ENCODE data around the gene PRRG2.

PRRG2 gene

DNA sequence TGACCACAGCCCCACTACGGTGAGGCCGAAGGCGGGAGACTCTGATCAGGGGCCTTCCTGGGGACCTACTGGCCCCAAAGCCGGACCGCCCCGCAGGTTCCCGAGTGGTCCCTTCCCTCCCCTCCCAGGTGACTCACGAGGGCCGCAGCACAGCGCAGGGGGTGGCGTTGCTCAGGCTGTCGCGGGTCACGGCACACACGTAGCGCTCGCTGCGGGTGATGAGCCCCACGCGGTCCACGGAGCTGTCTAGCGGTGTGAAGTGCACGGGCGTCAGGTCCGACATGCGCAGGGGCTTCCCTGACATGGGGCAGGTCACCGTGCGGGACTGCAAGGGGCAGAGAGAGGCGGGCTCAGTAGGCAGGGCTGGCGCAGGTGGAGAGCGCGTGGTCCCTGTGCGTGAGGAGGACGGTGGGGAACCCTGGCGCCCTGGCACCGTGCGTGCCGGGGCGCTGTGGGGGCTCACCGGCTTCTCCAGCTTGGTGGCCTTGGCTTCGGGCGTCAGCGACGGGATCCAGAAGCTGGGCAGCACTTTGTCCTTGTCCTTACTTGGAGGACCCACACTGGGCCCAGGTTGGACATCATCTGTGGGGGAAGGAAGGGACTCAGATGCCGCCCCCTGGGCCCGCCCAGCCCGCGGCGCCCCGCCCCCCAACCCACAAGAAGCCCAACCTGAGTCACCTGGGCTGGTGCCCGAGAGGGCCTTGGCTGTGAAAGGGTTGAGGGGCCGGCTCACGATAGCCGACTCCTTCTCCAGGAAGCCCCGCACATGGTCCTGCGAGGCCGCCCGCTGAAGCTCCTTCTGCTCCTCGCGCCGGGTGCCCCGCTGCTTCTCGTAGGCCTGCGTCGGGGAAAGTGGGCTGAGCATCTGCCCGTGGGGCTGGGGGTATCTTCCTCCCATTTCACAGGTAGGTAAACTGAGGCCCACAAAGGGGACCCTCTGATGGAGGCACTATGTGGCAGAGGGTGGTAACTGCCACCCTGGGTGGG, 24.4 kb upstream of the PRRG2 start:
- in situ Hi-C loops (cut with MboI; ENCODE audit: low sequenced_read_pairs), result no loop called here

DNA sequence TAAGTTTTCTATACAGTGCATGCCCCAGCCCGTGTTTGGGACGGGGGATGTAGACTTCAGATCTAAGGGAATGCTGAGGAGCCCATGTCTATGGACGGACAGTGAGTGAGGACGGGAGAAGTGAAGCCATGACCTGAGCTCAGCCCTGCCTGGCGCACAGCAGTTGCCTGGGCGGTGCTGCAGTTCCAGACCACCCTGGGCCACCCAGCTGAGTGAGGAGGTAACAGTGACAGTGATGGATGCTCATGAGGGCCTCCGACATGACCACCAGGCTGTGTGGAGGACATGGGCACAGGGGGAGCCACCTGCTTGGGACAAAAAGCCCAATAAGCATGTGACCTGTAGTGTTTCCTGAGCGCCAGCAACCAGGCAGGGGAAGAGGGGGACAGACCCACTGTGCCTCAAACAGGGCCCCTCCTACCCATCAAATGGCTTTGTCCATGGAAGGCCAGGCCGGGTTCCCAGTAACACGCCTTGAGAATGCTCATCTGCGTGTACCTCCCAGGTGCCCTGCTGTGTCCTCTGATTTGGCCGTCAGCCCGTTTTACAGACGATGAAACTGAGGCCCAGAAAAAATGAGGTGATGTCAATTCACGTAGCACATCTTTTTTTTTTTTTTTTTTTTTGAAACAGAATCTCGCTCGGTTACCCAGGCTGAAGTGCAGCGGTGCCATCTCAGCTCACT, 23.3 kb upstream of the PRRG2 start:
- in situ Hi-C loops (cut with MboI; ENCODE audit: low sequenced_read_pairs), result no loop called here

DNA sequence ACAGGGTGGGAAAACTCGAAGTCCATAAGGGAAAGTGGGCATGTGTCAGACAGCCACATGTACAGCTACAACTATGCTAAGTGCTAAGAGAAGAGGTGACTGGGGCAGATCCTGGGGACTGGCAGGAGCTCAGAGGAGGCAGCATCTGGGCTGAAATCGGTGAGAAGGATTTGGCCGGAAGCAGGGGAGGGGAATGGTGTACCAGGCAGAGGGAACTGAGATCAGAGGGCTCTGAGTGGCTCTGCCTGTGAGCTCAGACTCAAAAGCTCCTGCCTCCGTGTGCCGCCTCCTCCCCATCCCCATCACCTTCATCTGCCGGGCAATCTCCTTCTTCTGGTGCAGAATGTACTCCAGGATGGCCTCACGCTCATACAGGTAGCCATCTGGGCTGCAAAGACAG, 22.5 kb upstream of the PRRG2 start:
- in situ Hi-C loops (cut with MboI; ENCODE audit: low sequenced_read_pairs), result no loop called here

DNA sequence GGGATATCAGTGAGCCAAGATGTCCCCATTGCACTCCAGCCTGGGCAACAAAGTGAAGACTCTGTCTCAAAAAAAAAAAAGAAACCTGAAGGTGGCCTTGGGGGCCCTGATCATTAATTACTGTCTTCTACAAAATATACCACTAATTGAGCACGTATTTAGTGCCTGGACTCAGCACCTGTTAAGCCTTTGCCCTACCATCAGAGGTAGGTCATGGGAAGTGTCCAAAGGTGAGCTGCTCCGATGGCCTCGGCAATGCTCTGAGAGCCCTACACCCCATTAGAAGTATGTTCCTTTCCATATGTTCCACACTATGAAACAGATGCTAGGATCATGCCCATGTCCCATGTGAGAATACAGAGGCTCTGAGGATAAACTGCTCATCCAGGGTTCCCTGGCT, 21.7 kb upstream of the PRRG2 start:
- in situ Hi-C loops (cut with MboI; ENCODE audit: low sequenced_read_pairs), result no loop called here

DNA sequence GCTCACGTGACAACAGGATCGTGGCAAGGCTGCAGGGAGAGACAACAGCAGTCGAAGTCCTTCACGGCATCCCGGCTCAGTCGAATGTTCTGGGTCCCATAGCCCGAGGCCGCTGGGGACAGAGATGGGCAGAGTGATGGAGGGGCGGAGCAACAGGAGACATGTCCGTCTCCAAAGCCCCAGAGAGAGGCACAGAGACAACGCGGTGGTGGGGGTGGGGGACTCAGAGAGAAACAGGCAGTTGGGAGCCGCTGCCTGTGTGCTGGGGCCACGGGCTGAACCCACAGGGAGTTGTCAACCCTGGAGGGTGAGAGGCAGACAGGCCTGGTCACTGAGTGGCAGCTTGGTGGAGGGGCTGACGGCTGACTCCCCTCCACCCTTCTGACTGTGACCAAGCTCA, 21.2 kb upstream of the PRRG2 start:
- in situ Hi-C loops (cut with MboI; ENCODE audit: low sequenced_read_pairs), result no loop called here

DNA sequence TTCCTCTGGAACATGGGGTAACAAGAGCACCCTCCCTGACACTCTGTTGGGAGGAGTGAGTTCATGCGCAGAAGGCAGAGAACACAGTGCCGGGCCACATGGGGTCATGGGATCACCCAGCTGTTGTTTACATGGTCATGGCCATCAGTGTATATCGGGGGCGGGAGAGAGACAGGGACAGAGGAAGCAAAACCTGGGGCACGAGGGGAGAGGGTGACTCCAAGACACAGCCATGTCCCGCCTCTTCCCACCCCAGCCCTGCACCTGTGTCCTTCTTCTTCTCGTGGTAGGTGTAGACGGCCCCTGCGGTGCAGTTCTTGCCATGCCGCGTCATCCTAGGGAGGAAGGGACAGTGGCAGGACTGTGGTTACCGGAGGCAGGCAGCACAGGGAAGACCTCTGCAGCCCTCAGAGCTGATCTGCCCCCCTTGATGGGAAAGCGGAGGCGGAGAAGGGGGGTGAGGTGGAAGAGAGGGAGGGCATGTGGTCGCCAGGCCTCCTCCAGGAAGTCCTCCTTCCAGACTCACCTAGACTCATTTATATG, 20.7 kb upstream of the PRRG2 start:
- in situ Hi-C loops (cut with MboI; ENCODE audit: low sequenced_read_pairs), result no loop called here

DNA sequence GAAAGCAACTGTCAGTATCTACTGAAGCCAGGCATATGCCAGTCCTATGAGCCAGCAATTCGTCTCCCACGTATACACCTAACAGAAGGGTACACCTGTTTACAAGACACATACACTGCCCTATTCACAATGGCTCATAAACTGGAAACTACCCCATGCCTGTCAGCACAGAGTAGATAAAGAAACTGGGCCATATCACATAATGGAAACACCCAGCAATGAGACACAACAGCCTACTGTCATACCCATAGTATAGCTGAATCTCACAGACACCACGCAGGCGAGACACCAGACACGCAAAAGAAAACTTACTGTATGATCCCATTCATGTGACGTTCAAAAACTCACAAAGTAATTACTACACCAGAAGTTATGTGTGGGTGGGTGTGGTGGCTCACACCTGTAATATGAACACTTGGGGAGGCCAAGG, 16.5 kb upstream of the PRRG2 start:
- in situ Hi-C loops (cut with MboI; ENCODE audit: low sequenced_read_pairs), result no loop called here

DNA sequence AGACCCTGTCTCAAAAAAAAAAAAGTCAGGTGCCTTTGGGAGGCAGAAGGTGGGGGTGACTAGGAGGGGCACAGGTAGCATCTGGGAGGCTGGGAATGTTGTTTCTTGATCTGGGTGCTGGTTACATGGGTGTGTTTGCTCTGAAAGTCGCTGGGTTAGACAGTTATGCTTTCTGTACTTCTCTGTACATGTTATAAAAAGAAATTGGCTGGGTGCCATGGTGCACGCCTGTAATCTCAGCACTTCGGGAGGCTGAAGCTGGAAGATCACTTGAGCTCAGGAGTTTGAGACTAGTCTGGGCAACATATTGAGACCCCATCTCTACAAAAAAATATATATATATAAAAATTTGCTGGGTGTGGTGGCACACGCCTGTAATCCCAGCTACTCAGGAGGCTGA, 15.9 kb upstream of the PRRG2 start:
- in situ Hi-C loops (cut with MboI; ENCODE audit: low sequenced_read_pairs), result no loop called here

DNA sequence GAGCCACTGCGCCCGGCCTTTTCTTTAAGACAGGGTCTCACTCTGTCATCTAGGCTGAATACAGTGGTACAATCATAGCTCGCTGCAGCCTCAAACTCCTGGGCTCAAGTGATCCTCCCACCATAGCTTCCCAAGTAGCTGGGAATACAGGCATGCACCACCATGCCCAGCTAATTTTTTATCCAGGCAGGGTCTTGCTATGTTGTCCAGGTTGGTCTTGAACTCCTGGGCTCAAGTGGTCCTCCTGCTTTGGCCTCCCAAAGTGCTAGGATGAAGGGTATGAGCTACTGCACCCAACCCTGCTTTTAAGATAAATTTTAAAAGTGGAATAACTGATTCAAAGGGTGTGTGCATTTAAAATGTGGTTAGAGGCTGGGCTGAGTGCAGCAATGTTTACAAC, 14.8 kb upstream of the PRRG2 start:
- in situ Hi-C loops (cut with MboI; ENCODE audit: low sequenced_read_pairs), result no loop called here

DNA sequence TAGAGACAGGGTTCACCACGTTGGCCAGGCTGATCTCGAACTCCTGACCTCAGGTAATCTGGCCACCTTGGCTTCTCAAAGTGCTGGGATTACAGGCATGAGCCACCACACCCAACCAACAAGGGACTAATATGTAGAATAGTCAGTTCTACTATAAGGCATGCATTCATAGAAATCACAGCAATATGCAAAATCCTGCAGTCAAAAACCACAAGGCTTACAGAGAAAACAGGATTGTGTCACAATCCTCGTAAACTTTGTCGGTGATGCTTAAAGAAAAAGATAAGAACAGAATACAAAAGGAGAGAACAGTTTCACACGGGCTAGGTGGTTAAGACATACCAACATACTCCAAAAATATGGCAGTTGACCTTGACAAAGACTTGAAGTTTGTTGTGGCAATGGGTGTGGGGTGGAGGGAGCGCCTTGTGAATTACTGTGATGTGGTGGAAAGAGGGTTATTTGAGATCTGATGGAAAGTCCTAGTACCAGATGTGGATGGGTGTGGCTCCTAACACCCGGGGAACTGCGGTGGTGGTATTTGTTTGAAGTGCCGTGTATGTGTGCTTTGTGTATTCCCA, 13.2 kb upstream of the PRRG2 start:
- in situ Hi-C loops (cut with MboI; ENCODE audit: low sequenced_read_pairs), result no loop called here

DNA sequence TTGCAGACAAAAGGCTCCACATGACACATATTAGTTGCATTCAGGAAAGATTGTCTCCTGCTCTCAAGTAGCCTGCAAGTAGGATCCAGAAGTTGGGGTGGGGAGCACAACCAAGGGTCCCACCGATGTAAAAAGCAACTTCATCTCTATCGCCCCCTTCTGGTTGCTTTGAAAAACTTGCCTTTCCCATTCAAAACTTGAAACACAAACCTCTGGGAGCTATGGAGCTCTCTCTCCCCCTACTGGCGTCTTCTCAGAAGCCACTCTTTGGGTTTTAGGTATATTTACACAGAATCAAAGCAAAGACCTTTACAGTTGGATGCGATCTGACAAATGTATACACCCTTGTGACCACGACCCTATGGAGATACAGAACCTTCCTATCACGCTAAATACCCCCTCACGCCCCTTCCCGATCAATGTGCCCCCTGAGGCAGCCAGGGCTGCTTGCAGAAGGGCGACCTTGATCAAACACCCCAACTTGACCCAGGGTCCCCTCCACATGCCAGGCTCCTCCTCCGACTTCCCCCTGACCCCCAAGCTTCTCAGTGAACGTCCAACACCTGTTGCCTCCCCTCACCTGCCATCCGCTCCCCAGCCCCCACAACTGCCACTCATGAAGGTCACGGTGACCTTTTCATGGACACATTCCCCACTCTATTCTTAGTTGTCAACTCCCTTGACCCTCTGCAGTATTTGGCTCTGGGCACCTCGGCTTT, 10.8 kb upstream of the PRRG2 start:
- in situ Hi-C loops (cut with MboI; ENCODE audit: low sequenced_read_pairs), result no loop called here

DNA sequence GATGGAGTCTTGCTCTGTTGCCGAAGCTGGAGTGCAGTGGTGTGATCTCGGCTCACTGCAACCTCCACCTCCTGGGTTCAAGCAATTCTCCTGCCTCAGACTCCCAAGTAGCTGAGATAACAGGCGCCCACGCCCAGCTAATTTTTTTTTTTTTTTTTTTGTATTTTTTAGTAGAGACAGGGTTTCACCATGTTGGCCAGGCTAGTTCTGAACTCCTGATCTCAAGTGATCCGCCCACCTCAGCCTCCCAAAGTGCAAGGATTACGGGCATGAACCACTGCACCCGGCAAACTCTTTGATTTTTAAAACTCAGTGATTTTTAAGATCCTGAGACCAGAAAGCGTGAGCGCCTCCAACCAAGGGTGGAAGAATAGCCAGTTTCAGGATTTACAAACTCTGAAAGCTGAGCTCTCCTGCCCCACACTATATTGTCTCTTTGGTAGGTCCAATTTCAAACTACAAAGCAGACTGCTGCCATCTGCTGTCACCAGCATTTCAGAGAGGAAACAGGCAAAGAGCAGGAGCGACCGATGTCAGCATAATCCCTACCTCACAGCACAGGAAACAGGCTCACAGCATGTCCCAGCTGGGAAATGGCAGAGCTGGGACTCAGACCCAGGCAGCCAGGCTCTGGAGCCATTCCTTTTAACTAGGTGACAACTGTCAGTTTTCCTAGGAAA, 10.0 kb upstream of the PRRG2 start:
- in situ Hi-C loops (cut with MboI; ENCODE audit: low sequenced_read_pairs), result no loop called here

DNA sequence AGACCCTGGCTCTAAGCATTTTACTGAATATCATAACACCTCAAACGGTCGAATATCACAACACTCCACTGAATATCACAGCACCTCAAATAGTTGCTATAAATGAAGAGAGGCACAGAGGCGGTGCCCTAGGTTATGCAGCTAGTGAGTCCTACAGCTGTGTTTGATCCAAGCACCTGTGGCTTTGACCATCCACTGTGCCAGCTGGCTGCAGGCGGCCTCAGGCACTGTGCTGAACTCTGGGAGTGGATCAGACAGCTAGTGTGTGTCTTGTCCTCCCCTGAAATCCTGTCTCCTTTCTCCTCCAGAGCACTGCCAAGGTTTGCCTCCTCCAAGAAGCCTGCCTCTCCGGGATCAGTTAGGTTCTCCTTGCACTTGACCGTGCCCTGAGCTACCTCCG, 8.1 kb upstream of the PRRG2 start:
- in situ Hi-C loops (cut with MboI; ENCODE audit: low sequenced_read_pairs), result no loop called here

DNA sequence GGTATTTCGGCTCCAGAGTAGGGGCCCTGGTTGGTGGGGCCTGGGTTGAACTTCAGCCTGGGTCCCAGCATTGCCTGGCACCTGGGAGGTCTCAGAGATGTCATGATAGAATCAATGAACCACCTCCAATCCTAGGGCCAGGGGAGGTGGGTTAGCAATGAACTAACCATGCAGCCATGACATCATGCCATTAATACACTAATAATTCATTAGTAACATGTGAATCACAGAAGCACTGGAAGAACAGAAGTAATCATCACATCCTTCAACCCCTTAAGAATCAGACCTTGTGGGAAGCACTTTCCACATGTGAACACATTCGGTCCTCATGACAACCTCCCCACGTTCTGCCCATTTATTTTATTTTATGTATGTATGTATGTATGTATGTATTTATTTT, 7.7 kb upstream of the PRRG2 start:
- in situ Hi-C loops (cut with MboI; ENCODE audit: low sequenced_read_pairs), result no loop called here

DNA sequence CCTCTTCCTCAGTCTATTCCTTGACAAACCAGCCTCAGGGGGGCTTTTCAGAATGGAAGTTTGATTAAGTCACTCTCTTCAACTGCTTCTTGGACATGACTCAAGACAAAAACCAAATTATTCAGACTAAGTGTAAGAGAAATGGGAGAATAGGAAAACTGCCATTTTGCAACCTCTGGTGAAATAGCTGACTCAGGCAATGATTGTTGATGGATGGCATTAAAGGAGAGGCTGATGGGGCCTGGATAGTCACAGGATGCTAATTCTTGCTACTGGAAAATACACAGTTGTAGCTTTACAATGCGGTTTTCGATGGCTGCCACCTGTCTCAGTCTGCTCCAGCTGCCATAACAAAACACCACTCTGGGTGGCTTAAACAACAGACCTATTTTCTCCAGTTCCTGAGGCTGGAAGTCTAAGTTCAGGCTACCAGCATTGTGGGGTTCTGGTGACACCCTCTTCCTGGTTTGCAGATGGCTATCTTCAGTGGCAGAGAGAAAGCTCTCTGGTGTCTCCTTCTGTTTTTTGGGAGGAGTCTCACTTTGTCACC, 6.8 kb upstream of the PRRG2 start:
- in situ Hi-C loops (cut with MboI; ENCODE audit: low sequenced_read_pairs), result no loop called here

DNA sequence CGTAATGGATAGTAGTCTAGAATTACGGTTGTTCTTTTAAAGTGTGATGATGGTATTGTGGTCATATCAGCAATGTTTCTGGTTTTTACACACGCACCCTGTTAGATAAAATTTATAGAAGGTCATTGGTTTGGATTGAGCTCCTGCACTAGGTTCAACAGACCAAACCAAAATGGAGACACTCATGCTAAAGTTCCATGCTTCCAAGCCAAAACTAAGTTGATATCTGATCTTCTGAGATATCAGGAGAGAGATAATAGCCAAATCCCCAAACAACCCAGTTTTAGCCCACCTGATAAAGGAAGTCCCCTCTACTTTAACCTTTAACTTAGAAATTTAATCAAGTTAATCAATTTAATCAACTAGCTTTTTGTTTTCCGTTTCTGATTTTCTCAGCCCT, 1.9 kb upstream of the PRRG2 start:
- in situ Hi-C loops (cut with MboI; ENCODE audit: low sequenced_read_pairs), result no loop called here

DNA sequence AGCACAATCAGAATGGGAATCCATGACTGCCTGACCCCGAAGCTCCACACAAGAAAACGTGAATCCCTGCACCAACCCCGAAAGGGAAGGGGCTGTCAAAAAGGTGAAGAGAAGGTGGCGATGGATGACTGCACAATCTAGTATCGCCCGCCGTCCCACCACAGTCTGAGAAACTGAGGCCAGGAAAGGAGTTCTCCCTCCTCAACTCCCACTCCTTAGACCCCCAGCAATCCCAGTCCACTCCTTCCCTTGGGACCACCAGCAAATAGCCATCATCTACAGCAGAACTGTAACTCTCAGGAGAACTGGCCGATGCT, 1.2 kb upstream of the PRRG2 start:
- in situ Hi-C loops (cut with MboI; ENCODE audit: low sequenced_read_pairs), result no loop called here

DNA sequence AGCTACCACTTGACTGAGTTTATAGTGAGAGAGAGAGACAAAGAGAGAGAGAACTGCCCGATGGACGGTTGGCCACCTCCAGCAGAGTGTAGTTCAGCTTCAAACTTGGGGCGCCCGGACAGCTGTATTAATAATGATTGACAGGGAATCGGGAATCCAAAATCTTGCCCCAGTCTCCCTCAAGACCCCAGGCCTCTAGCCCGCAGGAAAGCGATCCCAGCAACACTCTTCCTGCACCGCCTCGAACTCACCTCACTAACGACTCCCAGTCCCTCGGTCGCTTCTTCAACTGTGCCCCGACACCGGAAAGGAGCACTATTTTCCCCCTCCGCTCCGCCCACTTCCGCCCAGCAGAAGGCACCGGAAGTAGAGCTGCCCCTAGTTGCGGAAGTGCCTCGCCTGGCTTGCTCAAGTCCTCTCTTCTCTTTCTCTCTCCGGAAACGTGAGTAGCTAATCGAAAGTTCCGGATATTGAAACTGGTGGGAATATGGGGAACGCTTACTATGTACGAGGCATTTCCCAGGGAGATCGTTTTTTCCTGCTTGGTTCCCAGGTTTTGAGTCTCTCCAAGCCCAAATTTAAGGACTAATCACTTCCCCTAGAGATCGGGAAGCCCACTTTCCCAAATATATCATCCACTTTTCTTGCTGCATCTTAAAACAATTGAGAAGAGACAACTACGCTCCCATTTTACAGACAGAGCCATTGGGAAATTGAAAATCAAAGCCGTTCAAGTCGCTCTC, 681 bp upstream of the PRRG2 start, which contains the start of gene NOSIP:
Gene NOSIP (minus strand): TSS at position 293 of the 743 bp plus-strand sequence. CDS start 19,865 bp downstream, outside the sequence.
- in situ Hi-C loops (cut with MboI; ENCODE audit: low sequenced_read_pairs), result no loop called here

DNA sequence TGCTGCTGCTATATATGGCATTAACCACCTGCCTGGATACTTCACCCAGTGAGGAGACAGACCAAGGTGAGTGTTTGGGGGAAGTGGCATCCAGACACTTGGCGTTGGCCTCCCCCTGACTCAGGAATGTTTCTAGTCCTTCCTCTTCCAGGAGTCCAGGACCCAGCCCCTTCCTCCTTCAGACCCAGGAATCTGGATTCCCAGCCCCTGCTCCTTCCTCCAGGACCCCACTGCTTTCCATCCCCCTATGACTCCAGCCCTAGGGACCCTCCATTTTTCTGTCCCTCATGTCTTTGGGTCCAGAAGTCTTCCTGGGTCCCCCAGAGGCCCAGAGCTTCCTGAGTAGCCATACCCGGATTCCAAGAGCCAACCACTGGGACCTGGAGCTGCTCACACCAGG, 2.1 kb downstream of the PRRG2 start:
- in situ Hi-C loops (cut with MboI; ENCODE audit: low sequenced_read_pairs), result no loop called here
